Activated T-cell treated with anti-CD3 and anti-CD28 coated beads, Interleukin-2, amount 50 U/mL, for 24 hours (primary cell): ENCODE measurements around the gene SLK.

Experiments
- DNase-seq: peaks from one replicate; pipeline ENCODE4 v3.0.0-alpha.2; 2020
- H3K27ac Mint-ChIP-seq: 2 replicates; pipeline ENCODE4 v1.8.0; 2020; ENCODE audit warnings: mild to moderate bottlenecking, mixed read lengths
- H3K27me3 Mint-ChIP-seq: 2 replicates; pipeline ENCODE4 v1.8.0; 2020; ENCODE audit warnings: mixed read lengths
- H3K36me3 Mint-ChIP-seq: 2 replicates; pipeline ENCODE4 v1.8.0; 2020; ENCODE audit warnings: low read depth, mixed read lengths
- H3K4me1 Mint-ChIP-seq: 2 replicates; pipeline ENCODE4 v1.8.0; 2020; ENCODE audit warnings: low read depth, mixed read lengths
- H3K4me3 Mint-ChIP-seq: 2 replicates; pipeline ENCODE4 v1.8.0; 2020; ENCODE audit warnings: mild to moderate bottlenecking, moderate library complexity, mixed read lengths
- H3K9me3 Mint-ChIP-seq: 2 replicates; pipeline ENCODE4 v1.8.0; 2020; ENCODE audit warnings: mixed read lengths

SLK gene

DNA sequence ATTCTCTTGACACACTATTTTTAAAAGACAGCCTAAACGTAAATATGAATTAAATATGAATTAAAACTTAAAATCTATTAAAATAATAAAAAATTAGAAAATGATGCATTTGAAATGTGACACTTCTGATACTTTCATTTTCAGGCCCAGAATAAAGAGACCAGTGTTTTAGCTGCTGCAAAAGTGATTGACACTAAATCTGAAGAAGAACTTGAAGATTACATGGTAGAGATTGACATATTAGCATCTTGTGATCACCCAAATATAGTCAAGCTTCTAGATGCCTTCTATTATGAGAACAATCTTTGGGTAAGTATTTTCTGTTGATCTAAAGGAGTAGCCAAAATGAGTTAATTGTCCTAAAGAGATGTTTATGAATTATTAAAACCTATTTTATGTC is 23.6 kb downstream of the SLK start:
- Mint-ChIP-seq H3K4me3 (no peak overlapping the region), H3K27ac (no peak overlapping the region), H3K36me3 (peaks cover 38% of the 10 kb centered on the region), H3K4me1 (peaks cover 51% of the 10 kb centered on the region), H3K9me3 (no peaks in the 10 kb centered on the region), H3K27me3 (no peaks in the 10 kb centered on the region)
- no peak for DNase-seq

DNA sequence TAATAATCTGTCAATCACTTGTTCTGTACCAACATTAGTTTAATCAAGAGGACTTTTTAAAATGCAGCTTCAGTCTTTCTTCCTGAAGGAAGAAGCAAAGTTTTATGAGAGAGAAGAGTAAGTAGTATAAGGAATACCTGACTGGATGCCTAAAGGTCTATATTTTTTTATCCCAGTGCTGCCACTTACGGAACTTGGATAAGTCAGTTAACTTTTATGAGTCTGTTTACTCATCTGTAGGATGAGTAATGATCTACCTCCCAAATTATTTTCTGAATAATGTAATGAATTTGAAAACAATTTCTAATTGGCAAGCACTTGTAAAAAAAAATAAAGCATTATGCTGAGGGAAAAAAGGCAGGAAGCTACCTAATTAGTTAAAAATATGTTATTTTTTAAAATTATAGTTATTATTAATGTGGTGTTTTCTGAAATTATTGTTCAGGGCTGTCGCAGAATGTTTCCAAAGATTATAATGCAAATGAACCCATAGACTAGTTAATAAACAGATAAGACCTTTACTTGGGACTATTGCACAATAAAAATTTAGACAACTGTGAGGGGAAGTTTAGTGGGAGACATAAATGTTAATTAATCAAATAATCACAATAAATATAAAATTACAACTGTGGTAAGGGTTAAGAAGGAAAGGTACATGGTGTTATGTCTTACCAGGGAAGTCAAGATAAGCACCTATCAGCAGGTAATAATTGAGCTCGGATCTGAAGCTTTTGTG is 24.6 kb downstream of the SLK start:
- peaks cover 45% of the 10 kb centered on the region for H3K36me3 Mint-ChIP-seq
- H3K4me3 Mint-ChIP-seq = no peak overlapping the region
- no peaks in the 10 kb centered on the region for H3K27me3 Mint-ChIP-seq
- H3K4me1 Mint-ChIP-seq = peaks cover 43% of the 10 kb centered on the region
- no peak for DNase-seq
- no peak overlapping the region for H3K27ac Mint-ChIP-seq
- no peaks in the 10 kb centered on the region for H3K9me3 Mint-ChIP-seq

DNA sequence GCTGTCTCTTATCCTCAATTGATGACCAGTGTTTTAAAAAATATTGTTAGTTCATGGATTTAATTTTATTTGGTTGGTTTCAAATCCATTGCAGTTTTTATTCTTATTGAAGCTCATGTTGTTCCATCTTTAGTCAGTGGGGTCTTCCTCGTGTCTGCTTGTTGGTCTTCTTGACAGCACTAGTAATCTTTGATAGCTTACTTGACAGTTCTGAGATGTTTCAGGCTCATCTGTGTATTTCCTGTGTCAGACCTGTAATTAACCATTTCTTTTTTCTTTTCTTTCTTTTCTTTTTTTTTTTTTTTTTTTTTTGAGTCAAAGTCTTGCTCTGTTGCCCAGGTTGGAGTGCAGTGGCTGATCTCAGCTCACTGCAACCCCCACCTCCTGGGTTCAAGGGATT is 28.2 kb downstream of the SLK start:
- Mint-ChIP-seq H3K9me3 (no peaks in the 10 kb centered on the region), H3K4me3 (no peak overlapping the region), H3K36me3 (peaks cover 73% of the 10 kb centered on the region), H3K27me3 (no peaks in the 10 kb centered on the region), H3K4me1 (peaks cover 23% of the 10 kb centered on the region), H3K27ac (no peak overlapping the region)
- DNase-seq = no peak

DNA sequence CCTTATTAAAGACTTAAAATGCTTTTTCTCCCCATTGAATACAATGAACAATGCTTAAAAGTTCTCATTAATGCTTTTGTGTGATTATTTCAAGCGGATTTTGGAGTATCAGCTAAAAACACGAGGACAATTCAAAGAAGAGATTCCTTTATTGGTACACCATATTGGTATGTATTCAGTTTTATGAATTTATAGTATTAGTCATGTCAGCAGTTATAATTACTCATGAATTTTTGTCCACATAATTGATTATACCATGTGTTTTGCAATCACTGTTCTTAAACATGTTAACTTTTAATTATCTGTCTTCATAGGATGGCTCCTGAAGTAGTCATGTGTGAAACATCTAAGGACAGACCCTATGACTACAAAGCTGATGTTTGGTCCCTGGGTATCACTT is 31.9 kb downstream of the SLK start:
- Mint-ChIP-seq H3K9me3 (no peaks in the 10 kb centered on the region), H3K4me1 (peaks cover 22% of the 10 kb centered on the region), H3K27me3 (no peaks in the 10 kb centered on the region), H3K4me3 (no peak overlapping the region), H3K27ac (no peak overlapping the region), H3K36me3 (peaks cover 84% of the 10 kb centered on the region)
- no peak for DNase-seq

DNA sequence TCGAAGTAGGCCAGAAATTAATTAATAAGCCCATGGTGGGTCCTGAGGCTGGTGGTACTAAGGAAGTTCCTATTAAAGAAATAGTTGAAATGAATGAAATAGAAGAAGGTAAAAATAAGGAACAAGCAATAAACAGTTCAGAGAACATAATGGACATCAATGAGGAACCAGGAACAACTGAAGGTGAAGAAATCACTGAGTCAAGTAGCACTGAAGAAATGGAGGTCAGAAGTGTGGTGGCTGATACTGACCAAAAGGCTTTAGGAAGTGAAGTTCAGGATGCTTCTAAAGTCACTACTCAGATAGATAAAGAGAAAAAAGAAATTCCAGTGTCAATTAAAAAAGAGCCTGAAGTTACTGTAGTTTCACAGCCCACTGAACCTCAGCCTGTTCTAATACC is 36.0 kb downstream of the SLK start:
- Mint-ChIP-seq H3K27ac (no peak overlapping the region), H3K4me3 (no peak overlapping the region), H3K4me1 (peaks cover 15% of the 10 kb centered on the region), H3K36me3 (peaks cover 86% of the 10 kb centered on the region), H3K9me3 (no peaks in the 10 kb centered on the region), H3K27me3 (no peaks in the 10 kb centered on the region)
- DNase-seq = no peak

DNA sequence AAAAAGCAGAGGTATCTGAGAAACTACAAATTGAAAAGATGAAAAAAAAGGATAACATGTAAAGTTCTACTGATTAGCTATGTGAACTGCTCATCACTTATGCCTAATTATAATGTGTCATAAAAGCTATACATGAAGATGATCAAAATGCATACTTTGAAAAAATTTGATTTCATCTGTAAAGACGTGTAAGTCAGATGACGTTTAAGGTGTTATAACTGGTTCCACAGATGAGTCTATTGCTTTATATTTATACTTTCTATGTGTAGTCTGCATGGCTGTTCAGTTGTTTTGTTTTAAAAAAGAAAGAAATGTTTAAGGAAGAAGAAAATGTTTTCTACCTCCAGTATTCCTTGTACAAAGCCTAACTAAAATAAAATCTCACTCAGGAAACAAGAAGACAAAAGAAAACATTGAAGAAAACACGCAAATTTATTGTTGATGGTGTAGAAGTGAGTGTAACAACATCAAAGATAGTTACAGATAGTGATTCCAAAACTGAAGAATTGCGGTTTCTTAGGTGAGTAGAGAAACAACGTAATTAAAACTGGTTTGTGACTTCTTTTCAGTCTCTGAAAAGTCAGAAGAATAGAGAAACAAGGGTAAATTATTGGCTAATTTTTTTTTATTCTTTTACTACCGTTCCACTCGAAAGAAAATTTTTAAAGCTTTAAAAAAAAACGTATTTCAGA is 38.4 kb downstream of the SLK start:
- no peaks in the 10 kb centered on the region for H3K9me3 Mint-ChIP-seq
- H3K4me1 Mint-ChIP-seq = peaks cover 15% of the 10 kb centered on the region
- H3K27ac Mint-ChIP-seq = peak overlapping the region; percentile 87
- no peak for DNase-seq
- peaks cover 85% of the 10 kb centered on the region for H3K36me3 Mint-ChIP-seq
- H3K4me3 Mint-ChIP-seq = no peak overlapping the region
- H3K27me3 Mint-ChIP-seq = no peaks in the 10 kb centered on the region

DNA sequence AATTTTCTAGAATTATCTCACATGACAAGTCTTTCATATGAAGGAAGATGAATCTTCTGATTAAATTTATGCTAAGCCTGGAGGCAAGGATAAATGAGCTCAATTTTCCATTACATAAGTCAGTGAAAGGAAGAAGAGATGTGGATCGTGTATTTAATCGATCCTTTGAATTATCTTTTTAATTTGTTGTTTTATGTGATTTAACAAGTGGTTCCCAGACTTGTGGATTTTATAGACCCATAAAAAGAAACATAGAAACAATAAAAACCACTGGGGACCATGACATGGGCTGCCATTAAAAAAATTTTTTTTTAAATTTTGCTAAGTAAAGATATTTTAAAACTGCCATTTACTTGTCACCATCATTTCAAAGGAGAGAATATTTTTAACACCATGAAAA is 45.0 kb downstream of the SLK start:
- no peak overlapping the region for H3K27ac Mint-ChIP-seq
- H3K4me1 Mint-ChIP-seq = peaks cover 7% of the 10 kb centered on the region
- no peaks in the 10 kb centered on the region for H3K9me3 Mint-ChIP-seq
- no peaks in the 10 kb centered on the region for H3K27me3 Mint-ChIP-seq
- DNase-seq = no peak
- H3K36me3 Mint-ChIP-seq = peaks cover 66% of the 10 kb centered on the region
- no peak overlapping the region for H3K4me3 Mint-ChIP-seq

DNA sequence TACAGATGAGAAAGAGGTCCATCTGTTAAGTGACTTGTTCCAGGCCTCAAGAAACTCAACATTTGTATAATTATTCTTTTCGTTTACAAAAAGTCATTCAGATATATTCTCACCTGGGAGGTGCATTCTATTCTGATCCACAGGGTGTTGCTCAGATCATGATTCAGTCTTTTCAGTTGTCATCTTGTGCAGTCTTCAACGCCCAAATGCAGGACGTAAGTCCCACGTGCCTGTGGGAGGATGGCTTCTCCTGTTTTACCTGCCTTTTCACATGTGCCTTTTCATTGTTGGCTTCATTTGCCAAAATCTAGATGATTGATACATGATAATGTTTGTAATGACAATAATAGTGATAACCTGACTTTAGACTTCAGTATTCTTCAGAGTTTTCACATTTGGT is 46.5 kb downstream of the SLK start:
- Mint-ChIP-seq H3K36me3 (peaks cover 71% of the 10 kb centered on the region), H3K4me1 (peaks cover 18% of the 10 kb centered on the region), H3K4me3 (no peak overlapping the region), H3K27me3 (no peaks in the 10 kb centered on the region), H3K9me3 (no peaks in the 10 kb centered on the region), H3K27ac (no peak overlapping the region)
- no peak for DNase-seq

DNA sequence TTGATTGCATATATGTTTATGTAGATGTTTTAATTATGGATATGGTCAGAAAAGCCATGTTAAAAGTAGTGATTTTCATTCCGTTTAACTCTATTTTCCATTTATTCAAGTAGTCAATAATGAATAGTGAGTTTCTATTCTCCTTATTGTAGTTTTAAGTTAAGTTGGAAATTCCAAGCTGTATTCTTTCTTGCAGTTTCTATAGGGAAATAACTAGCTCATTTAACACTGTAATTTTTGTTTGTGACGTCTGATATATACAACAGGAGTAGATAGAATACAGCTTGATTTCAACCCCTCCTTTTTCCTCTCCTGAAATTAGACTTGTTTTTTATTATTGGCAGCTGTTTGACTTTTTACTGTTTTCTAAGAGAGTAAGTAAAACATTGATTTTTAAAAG is 47.2 kb downstream of the SLK start:
- no peak overlapping the region for H3K4me3 Mint-ChIP-seq
- H3K9me3 Mint-ChIP-seq = no peaks in the 10 kb centered on the region
- H3K27me3 Mint-ChIP-seq = no peaks in the 10 kb centered on the region
- no peak for DNase-seq
- no peak overlapping the region for H3K27ac Mint-ChIP-seq
- H3K36me3 Mint-ChIP-seq = peaks cover 73% of the 10 kb centered on the region
- H3K4me1 Mint-ChIP-seq = peaks cover 18% of the 10 kb centered on the region

DNA sequence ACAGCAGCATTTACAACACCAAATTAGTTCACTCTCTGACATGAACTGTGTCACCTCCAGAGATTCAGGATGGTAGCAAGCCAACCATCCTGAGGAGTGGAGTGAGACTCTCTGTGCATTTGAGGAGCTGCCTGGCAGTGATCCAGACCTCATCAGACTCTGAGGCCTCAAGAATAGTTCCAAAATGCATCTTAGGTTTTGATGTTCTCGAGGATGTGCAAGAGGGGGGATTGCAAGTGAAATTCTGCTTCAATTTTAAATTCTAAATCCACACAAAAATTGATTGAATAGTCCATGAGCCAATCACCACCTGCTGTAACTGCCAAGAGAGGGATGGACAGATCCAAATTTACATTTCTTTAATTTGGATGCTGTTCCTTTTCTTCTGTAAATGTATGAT is 49.7 kb downstream of the SLK start:
- DNase-seq = no peak
- H3K4me1 Mint-ChIP-seq = peaks cover 37% of the 10 kb centered on the region
- no peak overlapping the region for H3K4me3 Mint-ChIP-seq
- peaks cover 80% of the 10 kb centered on the region for H3K36me3 Mint-ChIP-seq
- H3K27ac Mint-ChIP-seq = peak overlapping the region; percentile 47
- H3K27me3 Mint-ChIP-seq = no peaks in the 10 kb centered on the region
- H3K9me3 Mint-ChIP-seq = no peaks in the 10 kb centered on the region

DNA sequence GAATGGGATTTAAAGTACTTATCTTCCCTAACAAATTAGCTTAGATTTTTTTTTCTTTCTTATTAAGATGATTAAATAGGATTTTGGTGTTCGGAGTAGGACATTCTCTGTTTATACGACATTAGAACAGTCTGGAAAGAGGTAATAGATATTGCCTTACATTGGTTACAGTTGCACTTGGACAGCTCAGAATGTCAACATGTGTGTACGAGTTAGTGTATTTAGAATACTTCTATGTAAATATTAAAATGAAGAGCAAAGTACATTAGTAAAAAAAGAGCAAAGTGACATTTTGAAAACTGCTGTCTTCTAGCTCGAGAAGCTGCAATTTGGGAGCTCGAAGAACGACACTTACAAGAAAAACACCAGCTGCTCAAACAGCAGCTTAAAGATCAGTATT is 51.5 kb downstream of the SLK start:
- H3K36me3 Mint-ChIP-seq = peaks cover 80% of the 10 kb centered on the region
- H3K9me3 Mint-ChIP-seq = no peaks in the 10 kb centered on the region
- H3K27ac Mint-ChIP-seq = no peak overlapping the region
- no peak overlapping the region for H3K4me3 Mint-ChIP-seq
- no peak for DNase-seq
- H3K27me3 Mint-ChIP-seq = no peaks in the 10 kb centered on the region
- H3K4me1 Mint-ChIP-seq = peaks cover 38% of the 10 kb centered on the region

DNA sequence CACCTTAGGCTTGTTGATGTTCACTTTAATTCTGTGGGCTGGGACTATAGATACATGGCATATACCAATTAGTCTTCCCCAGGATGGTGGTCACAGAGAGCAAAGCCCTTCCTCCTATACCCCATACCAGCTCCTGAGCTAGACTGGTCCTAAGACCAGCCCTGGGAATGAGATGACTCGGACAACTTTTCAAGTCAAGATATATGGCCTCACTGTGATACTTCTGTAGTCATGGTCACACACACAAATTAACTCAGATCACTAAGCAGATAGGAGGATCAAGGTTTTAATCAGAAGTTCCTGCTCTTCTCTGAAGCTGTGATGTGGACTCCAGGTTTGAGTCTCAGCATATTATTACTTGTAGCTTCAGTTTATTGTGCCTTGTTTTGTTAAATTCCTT is 53.1 kb downstream of the SLK start:
- H3K36me3 Mint-ChIP-seq = peaks cover 85% of the 10 kb centered on the region
- H3K27me3 Mint-ChIP-seq = no peaks in the 10 kb centered on the region
- H3K9me3 Mint-ChIP-seq = no peaks in the 10 kb centered on the region
- no peak for DNase-seq
- H3K4me3 Mint-ChIP-seq = no peak overlapping the region
- H3K27ac Mint-ChIP-seq = peak overlapping the region; percentile 72
- H3K4me1 Mint-ChIP-seq = peaks cover 35% of the 10 kb centered on the region

DNA sequence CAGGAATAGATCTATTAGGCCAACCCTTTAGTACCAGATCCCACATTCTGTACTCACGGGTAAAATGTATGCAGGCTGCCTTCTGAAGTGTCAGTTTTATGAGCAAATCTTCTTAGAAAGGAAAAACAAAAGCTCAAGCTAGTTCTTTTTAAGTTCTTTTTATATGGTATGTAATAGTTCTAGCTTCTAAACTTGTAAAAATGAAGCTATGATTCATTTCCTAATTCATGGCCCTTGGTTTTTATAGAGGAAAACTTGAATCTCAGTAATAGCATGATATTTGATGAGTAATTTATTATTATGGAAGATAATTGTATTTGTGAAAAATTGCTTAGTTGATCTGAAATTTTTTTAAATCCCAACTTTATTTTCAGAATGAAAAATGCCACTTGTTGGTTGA is 54.3 kb downstream of the SLK start:
- H3K27ac Mint-ChIP-seq = peak overlapping the region; percentile 52
- H3K9me3 Mint-ChIP-seq = no peaks in the 10 kb centered on the region
- H3K27me3 Mint-ChIP-seq = no peaks in the 10 kb centered on the region

DNA sequence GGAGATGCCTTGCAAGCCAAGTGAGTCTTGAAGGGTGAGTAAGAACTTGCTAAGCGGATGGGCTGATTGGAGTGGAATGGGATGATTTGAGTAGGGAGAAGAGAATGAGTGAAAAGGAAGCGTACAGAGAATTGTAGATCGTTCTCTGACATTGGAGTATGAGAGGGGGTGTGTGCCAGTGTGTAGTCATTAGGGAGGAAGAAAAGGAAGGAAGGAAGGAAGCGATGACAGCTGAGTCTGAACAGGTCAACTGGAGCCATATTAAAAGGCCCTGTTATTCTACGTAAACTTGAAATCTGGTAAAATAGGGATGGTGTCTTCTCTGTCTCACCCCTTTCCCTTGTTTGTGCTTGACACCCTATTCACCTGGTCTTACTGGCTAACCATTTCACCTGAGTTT is 55.1 kb downstream of the SLK start:
- no peak overlapping the region for H3K4me3 Mint-ChIP-seq
- peaks cover 92% of the 10 kb centered on the region for H3K36me3 Mint-ChIP-seq
- H3K9me3 Mint-ChIP-seq = no peaks in the 10 kb centered on the region

More for the DNA sequence above, 54.3 kb downstream of the SLK start:
- no peak for DNase-seq
- H3K4me1 Mint-ChIP-seq = peaks cover 35% of the 10 kb centered on the region
- no peak overlapping the region for H3K4me3 Mint-ChIP-seq
- peaks cover 92% of the 10 kb centered on the region for H3K36me3 Mint-ChIP-seq

DNA sequence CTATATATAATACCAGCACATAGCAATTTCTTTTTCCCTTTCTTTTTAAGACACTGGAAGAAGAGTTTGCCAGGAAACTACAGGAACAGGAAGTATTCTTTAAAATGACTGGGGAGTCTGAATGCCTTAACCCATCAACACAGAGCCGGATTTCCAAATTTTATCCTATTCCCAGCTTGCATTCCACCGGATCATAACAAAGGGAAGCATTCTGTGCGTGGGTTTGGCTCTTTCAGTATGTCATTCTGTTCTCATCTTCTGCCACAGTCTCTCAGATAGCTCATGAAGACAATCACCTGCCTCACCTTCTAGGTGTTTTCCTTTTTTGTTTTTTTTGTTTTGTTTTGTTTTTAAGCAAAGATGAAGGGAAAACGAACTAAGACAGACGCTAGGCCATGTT is 58.6 kb downstream of the SLK start:
- Mint-ChIP-seq H3K27ac (no peak overlapping the region), H3K27me3 (no peaks in the 10 kb centered on the region), H3K4me3 (no peak overlapping the region), H3K36me3 (peaks cover 83% of the 10 kb centered on the region), H3K9me3 (no peaks in the 10 kb centered on the region), H3K4me1 (peaks cover 28% of the 10 kb centered on the region)
- DNase-seq = no peak

More for the DNA sequence above, 55.1 kb downstream of the SLK start:
- Mint-ChIP-seq H3K27ac (peak overlapping the region; percentile 67), H3K27me3 (no peaks in the 10 kb centered on the region), H3K4me1 (peaks cover 36% of the 10 kb centered on the region)
- no peak for DNase-seq
